ENCODE results near the gene DFFA. TPM values are rescaled to one million over a fixed set of nuclear protein-coding genes. Genes with fewer than 3 reads are reported as not detected.

The DFFA gene
- total and polyA plus RNA-seq, 2 of the 4 experiments (the other 2 are of a cell fraction): 28.1 to 62.6 TPM

GRCh38 chr1:10434590-10434989 is 37.7 kb downstream of the DFFA start:
- no peak for ATAC-seq (ENCODE audit: low read depth)
- POLR2A ChIA-PET (ENCODE audit: unreplicated experiment): no interaction called here

More at GRCh38 chr1:10434590-10434989, 37.7 kb downstream of the DFFA start:
- no peak overlapping the region for H2BK15ac ChIP-seq (ENCODE audit: low read depth, low read length)
- intact Hi-C loops (cut with micrococcal nuclease): no loop called here
- H3K14ac ChIP-seq (replicated peaks; ENCODE audit: low read depth, low read length): no peak overlapping the region
- no peak overlapping the region for H2BK120ac ChIP-seq (ENCODE audit: low read depth, low read length)
- no peak overlapping the region for H3K18ac ChIP-seq (ENCODE audit: low read depth, low read length)
- H3K4me2 ChIP-seq (ENCODE audit: low read depth, low read length): no peak overlapping the region
- no peak overlapping the region for H2BK5ac ChIP-seq (ENCODE audit: low read depth, low read length, poor library complexity, severe bottlenecking)
- WGBS, 2 experiments (ENCODE audit: extremely low coverage in 2 of 2, insufficient read length in 1 of 2): no CpG with 5 or more reads among the region's 5 CpGs
- H3K27me3 ChIP-seq (ENCODE audit: control insufficient read depth, insufficient read depth, low read length): no peaks in the 10 kb centered on the region
- peaks cover 4% of the 10 kb centered on the region for H3K4me1 ChIP-seq (ENCODE audit: control insufficient read depth, insufficient read depth, low read length)
- H3K9ac ChIP-seq (ENCODE audit: low read depth, low read length): no peak overlapping the region
- H3K79me1 ChIP-seq (ENCODE audit: low read depth in 1 of 2, low read length in 2 of 2): peaks cover 7 to 30% of the 10 kb centered on the region in 2 experiments; a peak in 3 of 4 replicates
- CTCF ChIA-PET: no interaction called here
- dilution Hi-C loops (cut with HindIII; ENCODE audit: low sequenced_read_pairs, unreplicated experiment): no loop called here
- H3K36me3 ChIP-seq (ENCODE audit: control insufficient read depth, insufficient read depth, low read length): peaks cover 2% of the 10 kb centered on the region; the same call in 1 of the 2 replicates
- no TSS peak for BruUV-seq (replicated peaks)
- H2AK9ac ChIP-seq (replicated peaks; ENCODE audit: low read depth, low read length, poor library complexity): no peak overlapping the region
- no peak overlapping the region for H3K23ac ChIP-seq (ENCODE audit: low read depth, low read length)
- no peaks in the 10 kb centered on the region for H3K9me3 ChIP-seq (ENCODE audit: control insufficient read depth, insufficient read depth, low read length)
- H3K4ac ChIP-seq (ENCODE audit: low read depth, low read length): no peak overlapping the region
- H4K20me1 ChIP-seq (ENCODE audit: insufficient read depth, low read length): no peaks in the 10 kb centered on the region
- no peak overlapping the region for H2BK20ac ChIP-seq (ENCODE audit: low read depth, low read length)
- H2AK5ac ChIP-seq (ENCODE audit: low read depth, low read length): no peak overlapping the region
- peaks cover 4% of the 10 kb centered on the region for H3K9me1 ChIP-seq (ENCODE audit: insufficient read depth, low read length)
- no peak overlapping the region for H4K91ac ChIP-seq (ENCODE audit: insufficient read depth, low read depth, low read length)
- no peak overlapping the region for H3K27ac ChIP-seq (ENCODE audit: insufficient read depth, low read length)
- H4K8ac ChIP-seq (ENCODE audit: low read depth in 2 of 2, low read length in 2 of 2): no peak overlapping the region
- TF ChIP-seq USF2 (IDR thresholded peaks at IDR 0.05; ENCODE audit: low read depth, low read length): no peak
- no peak for TF ChIP-seq MAFK (IDR thresholded peaks at IDR 0.05; ENCODE audit: low read depth, low read length)
- no peak for TF ChIP-seq SMC3 (IDR thresholded peaks at IDR 0.05; ENCODE audit: low read depth, low read length)
- TF ChIP-seq RCOR1 (IDR thresholded peaks at IDR 0.05; ENCODE audit: insufficient replicate concordance, low read length): no peak
- TF ChIP-seq FOS (IDR thresholded peaks at IDR 0.05; ENCODE audit: low read depth, low read length): no peak
- no peak for TF ChIP-seq RFX5 (IDR thresholded peaks at IDR 0.05; ENCODE audit: low read depth, low read length)
- TF ChIP-seq CEBPB (IDR thresholded peaks at IDR 0.05; ENCODE audit: low read depth, low read length): no peak
- no peak for TF ChIP-seq MAZ (IDR thresholded peaks at IDR 0.05; ENCODE audit: borderline replicate concordance, low read depth, low read length)
- no peak for TF ChIP-seq MXI1 (IDR thresholded peaks at IDR 0.05; ENCODE audit: borderline replicate concordance, low read depth, low read length)
- TF ChIP-seq POLR2A (IDR thresholded peaks at IDR 0.05; ENCODE audit: low read depth, low read length): no peak
- no peak for TF ChIP-seq BHLHE40 (IDR thresholded peaks at IDR 0.05; ENCODE audit: low read depth, low read length)
- no peak for TF ChIP-seq RAD21 (IDR thresholded peaks at IDR 0.05; ENCODE audit: low read length)
- TF ChIP-seq, protein P1, sequence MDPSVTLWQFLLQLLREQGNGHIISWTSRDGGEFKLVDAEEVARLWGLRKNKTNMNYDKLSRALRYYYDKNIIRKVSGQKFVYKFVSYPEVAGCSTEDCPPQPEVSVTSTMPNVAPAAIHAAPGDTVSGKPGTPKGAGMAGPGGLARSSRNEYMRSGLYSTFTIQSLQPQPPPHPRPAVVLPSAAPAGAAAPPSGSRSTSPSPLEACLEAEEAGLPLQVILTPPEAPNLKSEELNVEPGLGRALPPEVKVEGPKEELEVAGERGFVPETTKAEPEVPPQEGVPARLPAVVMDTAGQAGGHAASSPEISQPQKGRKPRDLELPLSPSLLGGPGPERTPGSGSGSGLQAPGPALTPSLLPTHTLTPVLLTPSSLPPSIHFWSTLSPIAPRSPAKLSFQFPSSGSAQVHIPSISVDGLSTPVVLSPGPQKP (IDR thresholded peaks at IDR 0.05; ENCODE audit: borderline replicate concordance, low read depth, low read length): no peak
- TF ChIP-seq NFE2L2 (IDR thresholded peaks at IDR 0.05; ENCODE audit: low read depth, low read length): no peak
- TF ChIP-seq CHD1 (IDR thresholded peaks at IDR 0.05; ENCODE audit: low read depth, low read length): no peak
- TF ChIP-seq CTCF (conservative IDR thresholded peaks at IDR 0.05; ENCODE audit: low read depth, low read length): no peak
- H3K56ac ChIP-seq (ENCODE audit: extremely low read depth, insufficient read depth, low read length): no peak overlapping the region
- in situ Hi-C loops (cut with MboI; ENCODE audit: low sequenced_read_pairs): no loop called here
- no peak overlapping the region for H3K4me3 ChIP-seq (ENCODE audit: insufficient read depth, low read depth, low read length)
- DNase-seq: no peak
- no peak overlapping the region for H2AFZ ChIP-seq (replicated peaks; ENCODE audit: low read length, poor library complexity)
- H4K5ac ChIP-seq (ENCODE audit: low read depth, low read length): no peak overlapping the region
